ENCODE data around the gene C20orf144. TPM values are rescaled to one million over a fixed set of nuclear protein-coding genes. Genes with fewer than 3 reads are reported as not detected.

The C20orf144 gene
- polyA plus RNA-seq, 2 of the 4 experiments (the other 2 are of a cell fraction), result 0.10 to 0.12 TPM

DNA sequence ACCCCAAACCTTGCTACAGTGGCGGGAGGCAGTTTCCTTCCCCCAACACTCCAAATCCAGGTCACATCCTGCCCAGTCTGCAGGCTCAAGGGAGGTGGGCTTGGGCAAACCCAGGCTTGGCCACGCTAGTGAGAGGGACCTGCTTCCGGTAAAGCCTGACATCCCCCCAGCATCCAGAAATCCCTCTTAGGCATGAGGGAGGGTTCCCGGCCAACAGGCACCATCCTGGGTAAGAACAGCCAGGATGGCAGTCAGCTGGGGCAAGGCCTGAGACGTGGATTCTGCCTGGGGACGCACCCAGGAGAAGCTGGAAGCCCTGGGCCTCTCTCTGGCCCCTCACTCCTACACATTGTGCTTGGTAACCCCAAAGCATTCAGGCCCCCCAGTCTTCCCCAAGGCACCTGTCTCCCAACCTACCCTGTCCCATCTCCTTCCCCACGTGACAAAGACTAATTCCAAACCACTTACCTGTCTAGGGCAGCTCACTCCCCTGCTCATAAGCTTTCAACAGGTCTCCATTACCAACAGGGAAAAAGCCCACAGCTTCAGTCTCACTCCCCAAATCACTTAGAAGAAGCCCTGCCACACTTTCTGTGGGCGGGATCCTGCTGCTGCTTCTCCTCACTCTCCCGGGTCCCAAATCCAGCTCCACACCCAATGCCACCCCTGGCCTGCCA is 2.1 kb downstream of the C20orf144 start:
- peak overlapping the region; percentile 83 to 95 for H3K27ac ChIP-seq
- DNase-seq (ENCODE audit: low read depth in 1 of 2, low spot score in 1 of 2), result no peak
- ATAC-seq, result peak; percentile 7 to 9; a peak in 4 of 6 replicates
- CTCF ChIA-PET, result interaction anchor here (0.8 to 3.3 kb wide), 8 partner anchors 8 to 406 kb away, joined by 3 to 28 read pairs (median 4); no protein-coding TSS in a partner anchor
- H3K9me3 ChIP-seq, result no peaks in the 10 kb centered on the region
- no peak for FAIRE-seq
- H3K4me2 ChIP-seq, result peak overlapping the region; percentile 99
- TF ChIP-seq NR3C1 (IDR thresholded peaks at IDR 0.05) (no peak), ZNF302 (CRISPR knock-in tag; IDR thresholded peaks at IDR 0.05) (no peak), PHF8 (IDR thresholded peaks at IDR 0.05; ENCODE audit: borderline replicate concordance, low read depth) (0 out of 2 replicates have a peak, but pooled peaks have one; percentile 0)
- POLR2A ChIA-PET, result interaction anchor here (1.0 to 2.2 kb wide), 8 partner anchors 9 to 174 kb away, joined by 3 to 14 read pairs (median 4); partner anchors contain the start of genes CBFA2T2, E2F1, PXMP4 and ZNF341
- H3K4me3 ChIP-seq, result peak overlapping the region; percentile 68
- WGBS (ENCODE audit: missing lambda C conversion rate), result 72% methylated on average over 8 of the region's 9 CpGs
- peaks cover 15% of the 10 kb centered on the region for H3K4me1 ChIP-seq

- no peak for DNase-seq (ENCODE audit: low read depth in 1 of 2, low spot score in 1 of 2)
- Histone ChIP-seq H3K27ac (peak overlapping the region in 1 of 2 experiments; percentile 95; a peak in 3 of 6 replicates), H3K9me3 (no peaks in the 10 kb centered on the region), H3K4me1 (peaks cover 15% of the 10 kb centered on the region), H3K4me3 (no peak overlapping the region), H3K4me2 (peak overlapping the region; percentile 99; the same call in 2 of the 3 replicates)
- ChIA-PET CTCF (interaction anchor here (0.9 to 3.3 kb wide), 3 partner anchors 12 to 405 kb away, joined by 3 to 28 read pairs (median 15); no protein-coding TSS in a partner anchor), POLR2A (interaction anchor here (1.3 to 2.2 kb wide), 4 partner anchors 10 to 67 kb away, joined by 3 to 14 read pairs (median 6); partner anchors contain the start of genes PXMP4 and ZNF341)
- no peak for FAIRE-seq
- ATAC-seq, result no peak
- WGBS (ENCODE audit: missing lambda C conversion rate), result 95% methylated on average over 2 of the region's 2 CpGs
- TF ChIP-seq FOSL2 (IDR thresholded peaks at IDR 0.05), result no peak
- no peak for TF ChIP-seq FOSL2 (CRISPR knock-in tag; IDR thresholded peaks at IDR 0.05)
- peak; percentile 84 for TF ChIP-seq MAFK (IDR thresholded peaks at IDR 0.05; ENCODE audit: partially characterized antibody)
Measured at GRCh38 chr20:33664762-33665144, 2.6 kb downstream of the C20orf144 start.

DNA sequence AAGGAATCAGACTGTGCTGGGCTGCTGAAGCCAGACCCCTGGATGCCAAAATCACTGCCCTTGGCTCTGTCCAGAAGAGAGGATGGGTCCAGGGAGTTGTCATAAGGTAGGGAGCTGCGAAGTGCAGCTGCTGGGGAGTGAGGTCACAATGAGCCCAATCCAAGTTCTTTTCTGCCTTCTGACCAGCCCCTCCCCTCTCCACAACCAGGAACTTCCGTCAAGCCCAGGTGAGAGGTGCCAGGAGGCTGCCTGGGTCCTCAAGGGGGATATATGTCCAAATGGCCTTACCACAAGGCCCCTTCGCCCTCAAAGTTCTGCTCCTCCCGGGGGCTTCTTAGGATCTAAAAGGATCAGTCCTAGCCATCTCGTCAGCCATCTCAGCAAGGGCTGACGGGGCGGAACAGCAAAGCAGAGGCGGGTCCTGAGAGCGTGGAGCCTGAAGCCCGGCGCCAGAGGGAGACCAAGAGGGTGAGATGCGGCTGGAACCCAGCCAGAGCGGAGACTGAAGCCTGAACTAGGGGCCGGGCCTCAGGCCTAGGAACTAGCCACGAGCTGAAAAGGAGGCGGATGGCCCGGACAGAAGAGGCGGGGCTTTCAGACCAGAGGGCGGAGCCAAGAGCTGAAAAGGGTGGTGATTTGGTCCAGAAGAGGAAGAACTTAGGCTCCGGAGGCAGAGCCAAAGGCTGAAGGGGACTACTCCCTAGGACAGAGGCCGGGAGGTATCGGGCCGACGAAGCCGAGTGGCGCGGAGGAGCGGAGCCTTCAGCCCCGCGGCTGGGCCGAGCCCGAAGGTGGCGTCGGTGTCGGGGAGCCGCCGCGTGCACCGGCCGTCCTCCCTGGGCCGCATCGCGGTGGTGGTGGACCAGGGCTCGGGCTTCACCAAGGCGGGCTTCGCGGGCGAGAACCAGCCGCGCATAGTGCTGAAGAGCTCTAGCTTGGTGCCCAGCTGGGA is 4.4 kb downstream of the C20orf144 start, which contains the start of gene ACTL10:
TSS of gene ACTL10 (plus strand) at position 651 of the 952 bp plus-strand sequence. CDS start 555 bp downstream, outside the sequence.
- WGBS (ENCODE audit: missing lambda C conversion rate), result 93% methylated on average over 48 of the region's 50 CpGs
- Histone ChIP-seq H3K27ac (no peak within 1 kb of the TSS), H3K4me3 (no peak within 1 kb of the TSS), H3K4me2 (no peak within 1 kb of the TSS), H3K9me3 (no peaks in the 10 kb centered on the region), H3K4me1 (peaks cover 15% of the 10 kb centered on the region)
- CTCF ChIA-PET, result interaction anchor here (0.8 to 2.2 kb wide), 6 partner anchors 10 to 209 kb away, joined by 3 to 9 read pairs (median 4); no protein-coding TSS in a partner anchor
- TF ChIP-seq HES2 (IDR thresholded peaks at IDR 0.05), result no peak
- ATAC-seq (no peak), DNase-seq (ENCODE audit: low read depth in 1 of 2, low spot score in 1 of 2) (no peak), FAIRE-seq (no peak)
- POLR2A ChIA-PET, result no interaction called here

DNA sequence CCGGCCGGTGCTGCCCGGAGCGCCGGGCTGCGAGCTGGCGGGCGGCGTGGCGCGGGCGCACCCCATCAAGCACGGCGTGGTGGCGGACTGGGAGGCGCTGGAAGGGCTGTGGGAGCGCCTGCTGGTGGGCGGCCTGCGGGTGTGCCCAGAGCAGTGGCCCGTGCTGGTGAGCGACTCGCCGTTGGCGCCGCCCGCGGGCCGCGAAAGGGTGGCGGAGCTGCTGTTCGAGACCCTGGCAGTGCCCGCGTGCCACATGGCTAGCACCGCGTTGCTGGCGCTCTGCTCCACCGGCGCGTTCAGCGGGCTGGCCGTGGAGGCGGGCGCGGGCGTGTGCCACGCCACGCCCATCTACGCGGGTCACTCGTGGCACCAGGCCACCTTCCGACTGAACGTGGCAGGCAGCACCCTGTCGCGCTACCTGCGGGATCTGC is 5.1 kb downstream of the C20orf144 start:
- ChIA-PET POLR2A (no interaction called here), CTCF (interaction anchor here (0.6 to 2.2 kb wide), 13 partner anchors 11 to 222 kb away, joined by 3 to 9 read pairs (median 5); no protein-coding TSS in a partner anchor)
- no peak overlapping the region for H3K4me2 ChIP-seq
- no peak overlapping the region for H3K4me3 ChIP-seq
- H3K4me1 ChIP-seq, result peaks cover 17% of the 10 kb centered on the region
- DNase-seq (ENCODE audit: low read depth in 1 of 2, low spot score in 1 of 2), result no peak
- H3K27ac ChIP-seq, result no peak overlapping the region
- no peak for TF ChIP-seq SMC3 (IDR thresholded peaks at IDR 0.05)
- TF ChIP-seq POLR2A (IDR thresholded peaks at IDR 0.05; ENCODE audit: low read length), result no peak
- no peak for ATAC-seq
- 97% methylated on average over 40 of the region's 55 CpGs for WGBS (ENCODE audit: missing lambda C conversion rate)
- FAIRE-seq, result no peak
- no peaks in the 10 kb centered on the region for H3K9me3 ChIP-seq

DNA sequence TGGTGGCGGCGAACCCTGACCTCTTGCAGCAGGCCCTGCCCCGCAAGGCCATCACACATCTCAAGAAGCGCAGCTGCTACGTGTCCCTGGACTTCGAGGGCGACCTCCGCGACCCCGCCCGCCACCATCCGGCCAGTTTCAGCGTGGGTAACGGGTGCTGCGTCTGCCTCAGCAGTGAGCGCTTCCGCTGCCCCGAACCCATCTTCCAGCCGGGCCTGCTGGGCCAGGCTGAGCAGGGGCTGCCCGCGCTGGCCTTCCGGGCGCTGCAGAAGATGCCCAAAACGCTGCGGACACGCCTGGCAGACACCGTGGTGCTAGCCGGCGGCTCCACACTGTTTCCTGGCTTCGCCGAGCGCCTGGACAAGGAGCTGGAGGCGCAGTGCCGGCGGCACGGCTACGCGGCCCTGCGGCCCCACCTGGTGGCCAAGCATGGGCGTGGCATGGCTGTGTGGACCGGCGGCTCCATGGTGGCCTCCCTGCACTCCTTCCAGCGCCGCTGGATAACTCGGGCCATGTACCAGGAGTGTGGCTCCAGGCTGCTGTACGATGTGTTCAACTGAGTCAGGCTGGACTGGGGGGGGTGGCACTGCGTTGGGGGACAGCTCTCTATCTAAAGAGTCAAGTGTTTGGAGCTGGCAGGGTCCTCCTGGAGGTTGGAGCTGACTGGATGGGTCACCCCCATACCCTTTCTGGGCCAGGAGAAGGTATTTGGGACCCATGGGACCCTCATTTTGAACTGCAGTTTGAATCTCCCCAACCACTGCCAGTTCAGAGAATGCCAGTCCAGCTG is 5.7 kb downstream of the C20orf144 start:
- no peak for TF ChIP-seq ZFP36 (IDR thresholded peaks at IDR 0.05; ENCODE audit: borderline replicate concordance, partially characterized antibody)
- TF ChIP-seq, protein P1, sequence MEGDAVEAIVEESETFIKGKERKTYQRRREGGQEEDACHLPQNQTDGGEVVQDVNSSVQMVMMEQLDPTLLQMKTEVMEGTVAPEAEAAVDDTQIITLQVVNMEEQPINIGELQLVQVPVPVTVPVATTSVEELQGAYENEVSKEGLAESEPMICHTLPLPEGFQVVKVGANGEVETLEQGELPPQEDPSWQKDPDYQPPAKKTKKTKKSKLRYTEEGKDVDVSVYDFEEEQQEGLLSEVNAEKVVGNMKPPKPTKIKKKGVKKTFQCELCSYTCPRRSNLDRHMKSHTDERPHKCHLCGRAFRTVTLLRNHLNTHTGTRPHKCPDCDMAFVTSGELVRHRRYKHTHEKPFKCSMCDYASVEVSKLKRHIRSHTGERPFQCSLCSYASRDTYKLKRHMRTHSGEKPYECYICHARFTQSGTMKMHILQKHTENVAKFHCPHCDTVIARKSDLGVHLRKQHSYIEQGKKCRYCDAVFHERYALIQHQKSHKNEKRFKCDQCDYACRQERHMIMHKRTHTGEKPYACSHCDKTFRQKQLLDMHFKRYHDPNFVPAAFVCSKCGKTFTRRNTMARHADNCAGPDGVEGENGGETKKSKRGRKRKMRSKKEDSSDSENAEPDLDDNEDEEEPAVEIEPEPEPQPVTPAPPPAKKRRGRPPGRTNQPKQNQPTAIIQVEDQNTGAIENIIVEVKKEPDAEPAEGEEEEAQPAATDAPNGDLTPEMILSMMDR (IDR thresholded peaks at IDR 0.05), result peak; percentile 45
- no peak for TF ChIP-seq NPAS2 (CRISPR knock-in tag; IDR thresholded peaks at IDR 0.05; ENCODE audit: borderline replicate concordance)
- TF ChIP-seq RAD21 (conservative IDR thresholded peaks at IDR 0.05 in 1 of 2, IDR thresholded peaks at IDR 0.05 in 1 of 2), result peak; percentile 54 to 56
- no peak for TF ChIP-seq SREBF2 (IDR thresholded peaks at IDR 0.05)
- peak; percentile 43; the same call in 2 of the 3 replicates for TF ChIP-seq SMC3 (IDR thresholded peaks at IDR 0.05)
- Histone ChIP-seq H3K9me3 (no peaks in the 10 kb centered on the region), H3K27ac (no peak overlapping the region), H3K4me2 (no peak overlapping the region), H3K4me3 (no peak overlapping the region), H3K4me1 (peaks cover 18% of the 10 kb centered on the region)
- POLR2A ChIA-PET, result interaction anchor here (0.5 kb wide), 1 partner anchor 343 kb away, joined by 3 read pairs; no protein-coding TSS in a partner anchor
- WGBS (ENCODE audit: missing lambda C conversion rate), result 91% methylated on average over 35 of the region's 47 CpGs
- peak; percentile 51 to 60 for DNase-seq (ENCODE audit: low read depth in 1 of 2, low spot score in 1 of 2)
- no peak for FAIRE-seq
- peak in 1 of 2 experiments; percentile 40; a peak in 3 of 6 replicates for ATAC-seq
- CTCF ChIA-PET, result interaction anchor here (0.6 to 2.2 kb wide), 18 partner anchors 11 to 462 kb away, joined by 3 to 9 read pairs (median 4); no protein-coding TSS in a partner anchor

Measured in A549 (cell line).